A549 (cell line): Measurements from ENCODE around the gene RABGEF1. TPM values are rescaled to one million over a fixed set of nuclear protein-coding genes. Genes with fewer than 3 reads are reported as not detected.

Experiments
- ATAC-seq, 2 experiments: fragments of 200-7000 bp in 1 of 2; fragments of >200 bp in 1 of 2; cut with Nextera tagmentation in 1 of 2; cut with Tn5 transposase in 1 of 2; 3 replicates each; pipeline versions ENCODE4 v1.8.0 to v1.9.1; 2018 to 2020; ENCODE audit warnings: mild to moderate bottlenecking in 1 of 2, moderate library complexity in 1 of 2
- CTCF ChIA-PET: fragments of 300-600 bp; sonication (Branson Sonifier 250); formaldehyde crosslinking; extraction: SDS; loops from one replicate; lab custom pipeline; 2021; ENCODE audit warnings: antibody characterized with exemption, inconsistent platforms; lab: Yijun Ruan, JAX
- POLR2A ChIA-PET: fragments of 350-600 bp; formaldehyde crosslinking; extraction: SDS; loops from one replicate; lab custom pipeline; 2021; ENCODE audit warnings: antibody characterized with exemption, inconsistent platforms; lab: Yijun Ruan, JAX
- DNase-seq, 2 experiments: peaks; one replicate each; pipeline versions ENCODE4 v3.0.0 to v3.0.0-alpha.2; 2011 to 2016; ENCODE audit warnings: low read depth in 1 of 2, low spot score in 1 of 2
- FAIRE-seq: peaks from 2 replicates; lab custom pipeline; 2011; peaks lifted over from hg19 to GRCh38; lab: Jason Lieb, UNC
- H3K27ac ChIP-seq, 2 experiments: fragments of >200 bp; sonication (Bioruptor Twin); formaldehyde crosslinking; 3 replicates each; pipeline ENCODE4 v1.5.1; 2016 to 2017
- H3K4me1 ChIP-seq: fragments of >200 bp; sonication (Bioruptor Twin); formaldehyde crosslinking; 3 replicates; pipeline ENCODE4 v1.6.1; 2016
- H3K4me2 ChIP-seq: fragments of >200 bp; sonication (Bioruptor Twin); formaldehyde crosslinking; 3 replicates; pipeline ENCODE4 v1.6.1; 2016
- H3K4me3 ChIP-seq: fragments of >200 bp; sonication (Bioruptor Twin); formaldehyde crosslinking; 3 replicates; pipeline ENCODE4 v1.5.1; 2016
- H3K9me3 ChIP-seq: fragments of >200 bp; sonication (Bioruptor Twin); formaldehyde crosslinking; 3 replicates; pipeline ENCODE4 v1.6.1; 2016
- BHLHE40 ChIP-seq: IDR thresholded peaks from 2 replicates; pipeline ENCODE4 v1.6.1; 2012; ENCODE audit warnings: low read depth, low read length, inconsistent platforms
- CHD2 ChIP-seq: fragments of 150-350 bp; IDR thresholded peaks from 2 replicates; pipeline ENCODE4 v1.6.1; 2014; ENCODE audit warnings: low read length; ENCODE audit not compliant: partially characterized antibody
- CTCF ChIP-seq: fragments of >200 bp; sonication (Bioruptor Twin); formaldehyde crosslinking; IDR thresholded peaks from 3 replicates; pipeline ENCODE4 v1.5.1; 2016
- EHF ChIP-seq: fragments of 250-450 bp; sonication (Bioruptor Pico); IDR thresholded peaks from 2 replicates; pipeline ENCODE4 v1.5.0; 2020; ENCODE audit warnings: mild to moderate bottlenecking
- EHMT2 ChIP-seq: fragments of 200-600 bp; sonication (generic); IDR thresholded peaks from 2 replicates; pipeline ENCODE4 v1.6.1; 2016; ENCODE audit warnings: antibody characterized with exemption, low read depth, mild to moderate bottlenecking, moderate library complexity
- ELK1 ChIP-seq: fragments of 150-350 bp; IDR thresholded peaks from 2 replicates; pipeline ENCODE4 v1.6.1; 2014; ENCODE audit warnings: low read depth, mild to moderate bottlenecking, low read length
- FOSL2 ChIP-seq, 2 experiments: fragments of 450-650 bp in 1 of 2; fragments of >200 bp in 1 of 2; sonication (Bioruptor Twin) in 1 of 2; formaldehyde crosslinking; IDR thresholded peaks; 2 replicates each; pipeline versions ENCODE4 v1.5.0 to v1.6.1; 2016 to 2020; ENCODE audit warnings: mild to moderate bottlenecking in 1 of 2, moderate library complexity in 1 of 2
- GATA3 ChIP-seq: IDR thresholded peaks from 2 replicates; pipeline ENCODE4 v1.6.1; 2012; ENCODE audit warnings: borderline replicate concordance
- HDAC2 ChIP-seq: fragments of 200-600 bp; sonication (generic); IDR thresholded peaks from 2 replicates; pipeline ENCODE4 v1.6.1; 2016
- HES2 ChIP-seq: fragments of >200 bp; sonication (Bioruptor Twin); formaldehyde crosslinking; IDR thresholded peaks from 2 replicates; pipeline ENCODE4 v1.6.1; 2016
- HEYL ChIP-seq: fragments of 250-450 bp; sonication (Bioruptor Pico); IDR thresholded peaks from 2 replicates; pipeline ENCODE4 v1.8.0; 2021; ENCODE audit warnings: mild to moderate bottlenecking, moderate library complexity
- HOXA7 ChIP-seq: fragments of 250-450 bp; sonication (Bioruptor Pico); IDR thresholded peaks from 2 replicates; pipeline ENCODE4 v1.5.0; 2020; ENCODE audit warnings: mild to moderate bottlenecking, moderate library complexity
- KDM1A ChIP-seq: fragments of 200-600 bp; sonication (generic); IDR thresholded peaks from 2 replicates; pipeline ENCODE4 v1.6.1; 2016; ENCODE audit warnings: low read depth, mild to moderate bottlenecking
- MAZ ChIP-seq: fragments of 150-350 bp; IDR thresholded peaks from 2 replicates; pipeline ENCODE4 v1.6.1; 2014; ENCODE audit warnings: antibody characterized with exemption, low read depth, low read length, borderline replicate concordance
- MYC ChIP-seq: IDR thresholded peaks from 2 replicates; pipeline ENCODE4 v1.6.1; 2012; ENCODE audit warnings: mild to moderate bottlenecking, inconsistent platforms, low read length, improper control_type of control experiment, borderline replicate concordance
- NPAS2 ChIP-seq: fragments of 250-450 bp; sonication (Bioruptor Pico); IDR thresholded peaks from 2 replicates; pipeline ENCODE4 v1.8.0; 2022; ENCODE audit warnings: mild to moderate bottlenecking, moderate library complexity, borderline replicate concordance
- PHF8 ChIP-seq: fragments of 200-600 bp; sonication (generic); IDR thresholded peaks from 2 replicates; pipeline ENCODE4 v1.6.1; 2016; ENCODE audit warnings: low read depth, mild to moderate bottlenecking, antibody characterized with exemption, moderate library complexity, borderline replicate concordance
- SMC3 ChIP-seq: fragments of >200 bp; sonication (Bioruptor Twin); formaldehyde crosslinking; IDR thresholded peaks from 3 replicates; pipeline ENCODE4 v1.6.1; 2018; ENCODE audit warnings: inconsistent platforms
- SREBF2 ChIP-seq: fragments of 450-650 bp; IDR thresholded peaks from 2 replicates; pipeline ENCODE4 v1.6.1; 2014; ENCODE audit warnings: mild to moderate bottlenecking, moderate library complexity
- ZFP36 ChIP-seq: fragments of 450-650 bp; IDR thresholded peaks from 2 replicates; pipeline ENCODE4 v1.6.1; 2014; ENCODE audit warnings: borderline replicate concordance; ENCODE audit not compliant: partially characterized antibody
- ZNF302 ChIP-seq: fragments of 250-450 bp; sonication (Bioruptor Pico); IDR thresholded peaks from 2 replicates; pipeline ENCODE4 v1.9.0; 2021; ENCODE audit warnings: inconsistent platforms, mild to moderate bottlenecking, moderate library complexity
- WGBS: methylation state at CpG from one replicate; pipeline ENCODE4 v1.1.6; 2017; ENCODE audit errors: missing lambda C conversion rate; 5-methylcytosine and 5-hydroxymethylcytosine counted together
- polyA plus RNA-seq, 4 experiments: library from polyadenylated mRNA; depleted of rRNA in 3 of 4; stranded (reverse); fragments of >200 nt; fragmentation: RNase III in 1 of 4; extraction: RNeasy Plus Mini Kit Qiagen cat#74134 plus additional on column Dnase treatment in 1 of 4; gene quantifications; 2 replicates in 3 of 4; 3 replicates in 1 of 4; pipeline ENCODE4 v1.2.3, GENCODE V29; 2011 to 2017
- TF ChIP-seq, protein P1 (sequence below): fragments of 250-450 bp; sonication (Bioruptor Pico); IDR thresholded peaks from 2 replicates; pipeline ENCODE4 v1.5.0; 2021; ENCODE audit warnings: mild to moderate bottlenecking, moderate library complexity, borderline replicate concordance
- TF ChIP-seq, protein P2 (sequence below): fragments of 200-600 bp; sonication (generic); IDR thresholded peaks from 2 replicates; pipeline ENCODE4 v1.6.1; 2016; ENCODE audit warnings: antibody characterized with exemption, mild to moderate bottlenecking, moderate library complexity

RABGEF1 gene
- polyA plus RNA-seq, 2 of the 4 experiments (the other 2 are of a cell fraction): 16.2 to 22.6 TPM

DNA sequence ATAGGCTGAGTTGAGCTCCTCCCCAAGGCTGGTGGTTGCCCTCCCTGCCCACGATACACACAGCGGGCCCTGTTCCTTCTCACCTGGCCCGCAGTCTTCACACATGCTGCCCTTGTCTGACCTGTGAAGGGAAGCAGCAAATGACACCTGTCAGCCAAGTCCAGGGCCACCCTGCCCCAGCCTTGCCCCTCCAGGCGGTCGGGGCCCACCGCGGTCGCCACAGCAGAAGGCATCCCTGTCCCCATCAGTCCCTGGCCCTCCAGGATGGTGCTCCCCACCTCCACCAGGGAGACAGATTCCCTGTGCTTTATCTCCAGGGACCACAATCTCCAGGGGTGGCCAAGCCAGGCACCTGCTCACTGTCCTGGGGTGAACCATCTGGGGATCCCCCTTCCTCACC is 99.3 kb downstream of the RABGEF1 start:
- Histone ChIP-seq H3K4me3 (no peak overlapping the region), H3K27ac (no peak overlapping the region), H3K4me1 (peaks cover 5% of the 10 kb centered on the region; the same call in 2 of the 3 replicates), H3K9me3 (peaks cover 11% of the 10 kb centered on the region; the same call in 1 of the 3 replicates), H3K4me2 (no peak overlapping the region)
- POLR2A ChIA-PET: no interaction called here
- CTCF ChIA-PET: no interaction called here
- no peak for TF ChIP-seq GATA3
- TF ChIP-seq MYC: no peak
- no peak for TF ChIP-seq EHMT2
- TF ChIP-seq EHF (CRISPR knock-in tag): no peak
- no peak for TF ChIP-seq CHD2
- no peak for TF ChIP-seq HDAC2
- FAIRE-seq (no peak), ATAC-seq (no peak), DNase-seq (no peak)
- WGBS: 82% methylated on average over 6 of the region's 8 CpGs

GRCh38 chr7:66840316-66840715 is 99.8 kb downstream of the RABGEF1 start:
- Histone ChIP-seq H3K27ac (no peak overlapping the region), H3K4me2 (no peak overlapping the region), H3K9me3 (peaks cover 11% of the 10 kb centered on the region; the same call in 1 of the 3 replicates), H3K4me3 (no peak overlapping the region), H3K4me1 (peaks cover 5% of the 10 kb centered on the region; the same call in 2 of the 3 replicates)
- CTCF ChIA-PET: no interaction called here
- DNase-seq: no peak
- TF ChIP-seq SREBF2 (no peak), HDAC2 (no peak), ZFP36 (no peak), MYC (no peak), PHF8 (no peak), ELK1 (no peak), ZNF302 (no peak), HEYL (CRISPR knock-in tag) (no peak), CHD2 (no peak), HOXA7 (CRISPR knock-in tag) (no peak), MAZ (no peak), BHLHE40 (no peak)
- TF ChIP-seq, protein P1, sequence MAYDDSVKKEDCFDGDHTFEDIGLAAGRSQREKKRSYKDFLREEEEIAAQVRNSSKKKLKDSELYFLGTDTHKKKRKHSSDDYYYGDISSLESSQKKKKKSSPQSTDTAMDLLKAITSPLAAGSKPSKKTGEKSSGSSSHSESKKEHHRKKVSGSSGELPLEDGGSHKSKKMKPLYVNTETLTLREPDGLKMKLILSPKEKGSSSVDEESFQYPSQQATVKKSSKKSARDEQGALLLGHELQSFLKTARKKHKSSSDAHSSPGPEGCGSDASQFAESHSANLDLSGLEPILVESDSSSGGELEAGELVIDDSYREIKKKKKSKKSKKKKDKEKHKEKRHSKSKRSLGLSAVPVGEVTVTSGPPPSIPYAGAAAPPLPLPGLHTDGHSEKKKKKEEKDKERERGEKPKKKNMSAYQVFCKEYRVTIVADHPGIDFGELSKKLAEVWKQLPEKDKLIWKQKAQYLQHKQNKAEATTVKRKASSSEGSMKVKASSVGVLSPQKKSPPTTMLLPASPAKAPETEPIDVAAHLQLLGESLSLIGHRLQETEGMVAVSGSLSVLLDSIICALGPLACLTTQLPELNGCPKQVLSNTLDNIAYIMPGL (CRISPR knock-in tag): no peak
- FAIRE-seq: no peak
- POLR2A ChIA-PET: no interaction called here
- ATAC-seq: no peak
- 59% methylated on average over 5 of the region's 5 CpGs for WGBS

GRCh38 chr7:66841898-66842297 is 101.4 kb downstream of the RABGEF1 start:
- no peak overlapping the region for H3K4me3 ChIP-seq
- FAIRE-seq (no peak), DNase-seq (no peak), ATAC-seq (no peak)
- peaks cover 6% of the 10 kb centered on the region; the same call in 1 of the 3 replicates for H3K9me3 ChIP-seq
- TF ChIP-seq NPAS2 (CRISPR knock-in tag) (no peak), FOSL2 (IDR thresholded peaks at IDR 0.05) (no peak), FOSL2 (CRISPR knock-in tag; IDR thresholded peaks at IDR 0.05) (no peak), CTCF (no peak), HES2 (no peak), KDM1A (no peak), SMC3 (no peak)
- TF ChIP-seq, protein P2, sequence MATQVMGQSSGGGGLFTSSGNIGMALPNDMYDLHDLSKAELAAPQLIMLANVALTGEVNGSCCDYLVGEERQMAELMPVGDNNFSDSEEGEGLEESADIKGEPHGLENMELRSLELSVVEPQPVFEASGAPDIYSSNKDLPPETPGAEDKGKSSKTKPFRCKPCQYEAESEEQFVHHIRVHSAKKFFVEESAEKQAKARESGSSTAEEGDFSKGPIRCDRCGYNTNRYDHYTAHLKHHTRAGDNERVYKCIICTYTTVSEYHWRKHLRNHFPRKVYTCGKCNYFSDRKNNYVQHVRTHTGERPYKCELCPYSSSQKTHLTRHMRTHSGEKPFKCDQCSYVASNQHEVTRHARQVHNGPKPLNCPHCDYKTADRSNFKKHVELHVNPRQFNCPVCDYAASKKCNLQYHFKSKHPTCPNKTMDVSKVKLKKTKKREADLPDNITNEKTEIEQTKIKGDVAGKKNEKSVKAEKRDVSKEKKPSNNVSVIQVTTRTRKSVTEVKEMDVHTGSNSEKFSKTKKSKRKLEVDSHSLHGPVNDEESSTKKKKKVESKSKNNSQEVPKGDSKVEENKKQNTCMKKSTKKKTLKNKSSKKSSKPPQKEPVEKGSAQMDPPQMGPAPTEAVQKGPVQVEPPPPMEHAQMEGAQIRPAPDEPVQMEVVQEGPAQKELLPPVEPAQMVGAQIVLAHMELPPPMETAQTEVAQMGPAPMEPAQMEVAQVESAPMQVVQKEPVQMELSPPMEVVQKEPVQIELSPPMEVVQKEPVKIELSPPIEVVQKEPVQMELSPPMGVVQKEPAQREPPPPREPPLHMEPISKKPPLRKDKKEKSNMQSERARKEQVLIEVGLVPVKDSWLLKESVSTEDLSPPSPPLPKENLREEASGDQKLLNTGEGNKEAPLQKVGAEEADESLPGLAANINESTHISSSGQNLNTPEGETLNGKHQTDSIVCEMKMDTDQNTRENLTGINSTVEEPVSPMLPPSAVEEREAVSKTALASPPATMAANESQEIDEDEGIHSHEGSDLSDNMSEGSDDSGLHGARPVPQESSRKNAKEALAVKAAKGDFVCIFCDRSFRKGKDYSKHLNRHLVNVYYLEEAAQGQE: no peak
- POLR2A ChIA-PET: no interaction called here
- 90% methylated on average over 5 of the region's 5 CpGs for WGBS
- peaks cover 10% of the 10 kb centered on the region; the same call in 2 of the 3 replicates for H3K4me1 ChIP-seq
- no peak overlapping the region for H3K4me2 ChIP-seq
- H3K27ac ChIP-seq: no peak overlapping the region
- CTCF ChIA-PET: interaction anchor here (0.6 kb wide), 1 partner anchor 860 kb away, joined by 3 read pairs; no protein-coding TSS in a partner anchor
